Stomach (tissue), 9 donors: ENCODE measurements around the gene MIA3. TPM values are rescaled to one million over a fixed set of nuclear protein-coding genes. Genes with fewer than 3 reads are reported as not detected.

ENCODE experiments used
- DNase-seq, 2 donors: peaks; one replicate each; pipeline versions ENCODE4 v3.0.0 to v3.0.0-alpha.2; 2013 to 2019
- H3K27ac ChIP-seq, 5 donors: fragments of 200-600 bp in 4 of 5; sonication (generic) in 4 of 5; one replicate each; pipeline ENCODE4 v1.5.1; 2013 to 2019; ENCODE audit warnings: mild to moderate bottlenecking in 1 of 5, moderate library complexity in 1 of 5
- H3K27me3 ChIP-seq, 3 donors: fragments of 200-600 bp; sonication (generic); one replicate each; pipeline ENCODE4 v1.5.1; 2017 to 2019; ENCODE audit warnings: mixed run types in 1 of 3
- H3K36me3 ChIP-seq, 4 donors: fragments of 200-600 bp; sonication (generic); 1 replicate in 3 of 4; 2 replicates in 1 of 4; pipeline ENCODE4 v1.5.1; 2016 to 2019
- H3K4me1 ChIP-seq, 4 donors: fragments of 200-600 bp; sonication (generic); one replicate each; pipeline ENCODE4 v1.5.1; 2016 to 2019
- H3K4me3 ChIP-seq, 4 donors: fragments of 200-600 bp; sonication (generic) in 3 of 4; one replicate each; pipeline ENCODE4 v1.5.1; 2016 to 2019; ENCODE audit warnings: mild to moderate bottlenecking in 1 of 4
- H3K9me3 ChIP-seq, 4 donors: fragments of 200-600 bp; sonication (generic); one replicate each; pipeline ENCODE4 v1.5.1; 2016 to 2019
- EP300 ChIP-seq: sonication (generic); formaldehyde crosslinking; IDR thresholded peaks from one replicate; pipeline ENCODE4 v1.6.1; 2017; ENCODE audit warnings: antibody characterized with exemption
- POLR2A ChIP-seq, 4 donors: fragments of 450-650 bp; IDR thresholded peaks; one replicate each; pipeline ENCODE4 v1.6.1; 2016; ENCODE audit warnings: antibody characterized with exemption in 4 of 4, control low read depth in 2 of 4, mild to moderate bottlenecking in 1 of 4, moderate library complexity in 1 of 4
- POLR2AphosphoS5 ChIP-seq, 3 donors: sonication (generic); formaldehyde crosslinking; IDR thresholded peaks; one replicate each; pipeline ENCODE4 v1.6.1; 2016; ENCODE audit warnings: antibody characterized with exemption in 3 of 3
- WGBS, 5 donors: extraction: QIAGEN DNeasy Blood & Tissue Kit in 3 of 5; methylation state at CpG; one replicate each; pipeline versions ENCODE4 v1.1.5 to v1.1.7; 2013 to 2018; 5-methylcytosine and 5-hydroxymethylcytosine counted together
- intact Hi-C: fragments of 100-400 bp; cut with DNase I; formaldehyde crosslinking; loops from one replicate; pipeline ENCODE4 v1.15.1; 2023; ENCODE audit warnings: low total_unique reads
- polyA plus RNA-seq, 3 donors: library from polyadenylated mRNA; stranded (reverse); fragments of 200-250 nt; gene quantifications; one replicate each; pipeline ENCODE4 v1.2.3, GENCODE V29; 2013
- total RNA-seq, 5 donors: library from RNA; depleted of rRNA; stranded (reverse); fragments of >200 nt; gene quantifications; one replicate each; pipeline versions ENCODE4 v1.1.0 to v1.2.3, GENCODE V29; 2014 to 2016
- TF ChIP-seq, protein P1 (sequence below), 7 experiments: fragments of 450-650 bp in 4 of 7; fragments of 200-600 bp in 3 of 7; sonication (generic) in 3 of 7; IDR thresholded peaks; one replicate each; pipeline ENCODE4 v1.5.1; 2016 to 2019; ENCODE audit warnings: antibody characterized with exemption in 7 of 7, control low read depth in 2 of 7, mild to moderate bottlenecking in 1 of 7
- donor health status: healthy with polysubstance abuse.
- donor health status: Bipolar disorder and iron deficiency.
- donor health status: healthy.

Gene MIA3
- total and polyA plus RNA-seq, 8 donors, result 8.7 to 122 (median 56.4) TPM

- Histone ChIP-seq H3K27me3 (no peaks in the 10 kb centered on the region), H3K4me3 (no peak overlapping the region), H3K36me3 (peaks cover 36 to 83% (median 76%) of the 10 kb centered on the region in 4 donors), H3K27ac (no peak overlapping the region), H3K4me1 (no peaks in the 10 kb centered on the region), H3K9me3 (no peaks in the 10 kb centered on the region)
- intact Hi-C loops, result no loop called here
- 84 to 100% (median 91%) methylated on average over 1 of the region's 1 CpG for WGBS, 5 donors
- DNase-seq, result no peak
- TF ChIP-seq EP300 (no peak), POLR2AphosphoS5 (IDR thresholded peaks at IDR 0.05) (no peak), POLR2A (IDR thresholded peaks at IDR 0.05) (no peak)
- TF ChIP-seq, protein P1, sequence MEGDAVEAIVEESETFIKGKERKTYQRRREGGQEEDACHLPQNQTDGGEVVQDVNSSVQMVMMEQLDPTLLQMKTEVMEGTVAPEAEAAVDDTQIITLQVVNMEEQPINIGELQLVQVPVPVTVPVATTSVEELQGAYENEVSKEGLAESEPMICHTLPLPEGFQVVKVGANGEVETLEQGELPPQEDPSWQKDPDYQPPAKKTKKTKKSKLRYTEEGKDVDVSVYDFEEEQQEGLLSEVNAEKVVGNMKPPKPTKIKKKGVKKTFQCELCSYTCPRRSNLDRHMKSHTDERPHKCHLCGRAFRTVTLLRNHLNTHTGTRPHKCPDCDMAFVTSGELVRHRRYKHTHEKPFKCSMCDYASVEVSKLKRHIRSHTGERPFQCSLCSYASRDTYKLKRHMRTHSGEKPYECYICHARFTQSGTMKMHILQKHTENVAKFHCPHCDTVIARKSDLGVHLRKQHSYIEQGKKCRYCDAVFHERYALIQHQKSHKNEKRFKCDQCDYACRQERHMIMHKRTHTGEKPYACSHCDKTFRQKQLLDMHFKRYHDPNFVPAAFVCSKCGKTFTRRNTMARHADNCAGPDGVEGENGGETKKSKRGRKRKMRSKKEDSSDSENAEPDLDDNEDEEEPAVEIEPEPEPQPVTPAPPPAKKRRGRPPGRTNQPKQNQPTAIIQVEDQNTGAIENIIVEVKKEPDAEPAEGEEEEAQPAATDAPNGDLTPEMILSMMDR (IDR thresholded peaks at IDR 0.05), result no peak
Measured at GRCh38 chr1:222670110-222670509, 52.2 kb downstream of the MIA3 start.

DNA sequence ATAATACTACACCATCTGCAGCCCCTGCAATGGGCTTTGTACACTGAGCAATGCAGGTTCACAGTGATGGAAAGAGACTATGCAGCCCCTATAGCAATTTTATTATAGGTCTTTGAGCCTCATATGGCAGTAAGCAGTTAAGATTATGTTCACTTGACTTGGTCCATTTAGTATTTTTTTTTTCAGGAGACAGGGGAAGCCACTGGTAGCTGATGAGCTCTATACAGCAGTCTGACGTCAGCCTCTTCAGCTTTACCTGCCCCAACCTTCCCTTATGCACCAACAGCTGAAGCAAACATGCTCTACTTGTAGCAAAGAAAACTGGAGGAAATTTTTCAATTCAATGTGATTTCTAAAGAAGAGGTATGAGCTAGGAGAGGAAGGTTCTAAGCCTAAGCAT is 62.2 kb downstream of the MIA3 start:
- WGBS, 5 donors, result 89 to 100% (median 95%) methylated on average over 1 of the region's 1 CpG
- Histone ChIP-seq H3K9me3 (no peaks in the 10 kb centered on the region), H3K4me3 (no peak overlapping the region), H3K36me3 (peaks cover 4 to 50% (median 41%) of the 10 kb centered on the region in 4 donors), H3K4me1 (no peaks in the 10 kb centered on the region), H3K27me3 (no peaks in the 10 kb centered on the region), H3K27ac (no peak overlapping the region)
- DNase-seq, result no peak
- intact Hi-C loops, result no loop called here
- TF ChIP-seq POLR2A (IDR thresholded peaks at IDR 0.05), result no peak
- TF ChIP-seq, protein P1 (IDR thresholded peaks at IDR 0.05), result no peak
- TF ChIP-seq EP300, result no peak
- no peak for TF ChIP-seq POLR2AphosphoS5 (IDR thresholded peaks at IDR 0.05)

DNA sequence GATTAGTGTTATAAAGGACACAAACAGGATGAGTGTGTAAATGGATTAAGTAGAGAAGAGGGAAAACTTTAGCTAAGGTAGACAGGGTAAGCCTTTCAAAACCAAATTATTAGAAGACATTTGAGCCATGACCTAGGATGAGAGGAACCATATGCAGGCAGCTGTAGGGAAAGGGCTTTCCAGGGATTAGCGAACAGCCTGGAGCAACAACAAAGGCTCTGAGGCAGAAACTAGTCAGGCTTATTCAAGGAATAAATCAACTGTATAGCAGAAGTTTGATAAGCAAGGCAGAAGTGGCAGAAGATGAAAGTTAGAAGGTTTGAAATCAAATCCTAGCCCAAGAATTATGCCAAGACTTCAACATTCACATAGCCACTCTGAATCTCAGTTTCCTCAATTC is 73.1 kb downstream of the MIA3 start:
- no peak for TF ChIP-seq POLR2A (IDR thresholded peaks at IDR 0.05)
- TF ChIP-seq, protein P1 (IDR thresholded peaks at IDR 0.05), result no peak
- no peak for TF ChIP-seq POLR2AphosphoS5 (IDR thresholded peaks at IDR 0.05)
- no peak for TF ChIP-seq EP300
- no peak overlapping the region for H3K27ac ChIP-seq
- no peak for DNase-seq
- H3K4me1 ChIP-seq, result no peaks in the 10 kb centered on the region
- 82 to 100% (median 90%) methylated on average over 1 of the region's 1 CpG for WGBS, 5 donors
- H3K9me3 ChIP-seq, result no peaks in the 10 kb centered on the region
- no peak overlapping the region for H3K4me3 ChIP-seq
- intact Hi-C loops, result no loop called here
- no peaks in the 10 kb centered on the region for H3K27me3 ChIP-seq
- peaks cover 7 to 43% (median 34%) of the 10 kb centered on the region in 4 donors for H3K36me3 ChIP-seq

DNA sequence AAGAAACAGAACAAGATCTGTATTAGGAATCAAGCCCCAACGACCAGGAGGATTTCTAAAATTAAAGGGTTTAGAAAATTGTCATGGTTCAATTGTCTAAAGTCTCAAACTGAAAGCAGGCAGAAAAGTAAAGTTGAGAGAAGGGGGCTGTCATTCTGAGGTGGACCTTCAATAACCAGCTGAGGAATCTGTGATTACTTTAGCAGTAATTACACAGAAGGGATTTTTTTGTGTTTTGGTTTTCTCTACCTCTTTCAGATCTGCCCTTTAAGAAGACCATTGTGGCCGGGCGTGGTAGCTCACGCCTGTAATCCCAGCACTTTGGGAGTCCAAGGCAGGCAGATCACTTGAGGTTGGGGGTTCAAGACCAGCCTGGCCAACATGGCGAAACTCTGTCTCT is 77.0 kb downstream of the MIA3 start:
- Histone ChIP-seq H3K4me1 (peaks cover 0 to 6% (median 0%) of the 10 kb centered on the region in 4 donors), H3K27me3 (no peaks in the 10 kb centered on the region), H3K4me3 (no peak overlapping the region), H3K36me3 (peaks cover 0 to 37% (median 19%) of the 10 kb centered on the region in 4 donors), H3K9me3 (no peaks in the 10 kb centered on the region), H3K27ac (no peak overlapping the region)
- WGBS, 5 donors, result 80 to 88% (median 82%) methylated on average over 5 of the region's 5 CpGs
- TF ChIP-seq POLR2AphosphoS5 (IDR thresholded peaks at IDR 0.05), result no peak
- no peak for TF ChIP-seq POLR2A (IDR thresholded peaks at IDR 0.05)
- TF ChIP-seq, protein P1 (IDR thresholded peaks at IDR 0.05), result no peak
- TF ChIP-seq EP300, result no peak
- DNase-seq, result no peak
- intact Hi-C loops, result no loop called here
